ENCODE measurements around the gene COX5A. TPM values are rescaled to one million over a fixed set of nuclear protein-coding genes. Genes with fewer than 3 reads are reported as not detected.
"Not testable (repeated sequence)": the region's sequence is repeated elsewhere in the genome, so short reads cannot be mapped to it uniquely, and the experiment has no call there.

COX5A gene
- total RNA-seq, 4 donors from 2014 or later: 27.8 to 51.3 (median 32.1) TPM

- no peak for DNase-seq (ENCODE audit: low spot score in 2 of 2)
- 88 to 98% methylated on average over 3 to 6 of the region's 6 CpGs for WGBS, 2 donors
- Histone ChIP-seq H3K27me3 (no peaks in the 10 kb centered on the region), H3K4me3 (no peak overlapping the region), H3K36me3 (peaks cover 0 to 92% (median 3%) of the 10 kb centered on the region in 3 donors), H3K4me1 (peaks cover 0 to 7% (median 2%) of the 10 kb centered on the region in 4 donors), H3K27ac (no peak overlapping the region), H3K9me3 (no peaks in the 10 kb centered on the region)
- no peak for TF ChIP-seq CTCF (IDR thresholded peaks at IDR 0.05)
- TF ChIP-seq POLR2A (IDR thresholded peaks at IDR 0.05): no peak
- no peak for TF ChIP-seq EP300 (IDR thresholded peaks at IDR 0.05)
Observed at GRCh38 chr15:74895830-74896229, 42.0 kb downstream of the COX5A start.

DNA sequence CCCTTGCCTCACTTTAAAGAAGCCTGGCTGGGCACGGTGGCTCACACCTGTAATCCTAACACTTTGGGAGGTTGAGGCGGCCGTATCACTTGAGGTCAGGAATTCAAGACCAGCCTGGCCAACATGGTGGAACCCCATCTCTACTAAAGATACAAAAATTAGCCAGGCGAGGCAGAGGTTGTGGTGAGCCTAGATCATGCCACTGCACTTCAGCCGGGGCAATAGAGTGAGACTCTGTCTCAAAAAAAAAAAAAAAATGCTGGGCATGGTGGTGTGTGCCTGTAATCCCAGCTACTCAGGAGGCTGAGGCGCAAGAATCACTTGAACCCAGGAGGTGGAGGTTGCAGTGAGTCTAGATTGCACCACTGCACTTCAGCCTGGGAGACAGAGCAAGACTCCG lies 43.5 kb downstream of the COX5A start:
- H3K9me3 ChIP-seq; H3K27me3 ChIP-seq; H3K27ac ChIP-seq; DNase-seq (ENCODE audit: low spot score in 2 of 2); H3K4me3 ChIP-seq: not testable (repeated sequence)
- 93 to 96% methylated on average over 7 of the region's 7 CpGs for WGBS, 2 donors
- peaks cover 3 to 16% (median 7%) of the 10 kb centered on the region in 4 donors for H3K4me1 ChIP-seq
- peaks cover 0 to 77% (median 3%) of the 10 kb centered on the region in 3 donors for H3K36me3 ChIP-seq

DNA sequence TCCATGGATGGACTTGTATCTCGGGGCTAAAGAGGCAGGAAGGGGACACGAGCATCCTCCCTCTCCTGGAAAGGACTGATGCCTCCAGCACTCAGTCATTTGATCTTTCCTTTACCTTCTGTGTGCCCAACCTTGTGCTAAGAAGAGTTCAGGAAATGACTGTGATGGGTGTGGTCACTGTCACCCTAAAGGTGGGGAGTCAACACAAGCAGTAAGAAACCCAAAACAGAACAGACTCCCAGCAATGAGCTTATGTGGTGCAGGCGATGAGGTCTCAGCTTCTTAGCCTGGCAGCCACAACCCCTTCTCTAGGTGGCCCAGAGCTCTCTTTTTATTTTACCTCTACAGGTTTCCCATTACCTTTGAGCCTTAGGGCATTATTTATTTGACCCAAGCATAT lies 44.2 kb downstream of the COX5A start:
- no peak for DNase-seq (ENCODE audit: low spot score in 2 of 2)
- H3K4me3 ChIP-seq: no peak overlapping the region
- 75 to 91% methylated on average over 2 to 3 of the region's 3 CpGs for WGBS, 2 donors
- no peak overlapping the region for H3K27ac ChIP-seq
- H3K27me3 ChIP-seq: no peaks in the 10 kb centered on the region
- no peaks in the 10 kb centered on the region for H3K9me3 ChIP-seq
- peaks cover 5 to 24% (median 13%) of the 10 kb centered on the region in 4 donors for H3K4me1 ChIP-seq
- peaks cover 0 to 70% (median 3%) of the 10 kb centered on the region in 3 donors for H3K36me3 ChIP-seq
- TF ChIP-seq CTCF (IDR thresholded peaks at IDR 0.05): no peak
- TF ChIP-seq EP300 (IDR thresholded peaks at IDR 0.05): no peak
- no peak for TF ChIP-seq POLR2A (IDR thresholded peaks at IDR 0.05)

GRCh38 chr15:74892931-74893330 lies 44.9 kb downstream of the COX5A start:
- Histone ChIP-seq H3K27me3 (no peaks in the 10 kb centered on the region), H3K36me3 (peaks cover 0 to 63% (median 3%) of the 10 kb centered on the region in 3 donors)

DNA sequence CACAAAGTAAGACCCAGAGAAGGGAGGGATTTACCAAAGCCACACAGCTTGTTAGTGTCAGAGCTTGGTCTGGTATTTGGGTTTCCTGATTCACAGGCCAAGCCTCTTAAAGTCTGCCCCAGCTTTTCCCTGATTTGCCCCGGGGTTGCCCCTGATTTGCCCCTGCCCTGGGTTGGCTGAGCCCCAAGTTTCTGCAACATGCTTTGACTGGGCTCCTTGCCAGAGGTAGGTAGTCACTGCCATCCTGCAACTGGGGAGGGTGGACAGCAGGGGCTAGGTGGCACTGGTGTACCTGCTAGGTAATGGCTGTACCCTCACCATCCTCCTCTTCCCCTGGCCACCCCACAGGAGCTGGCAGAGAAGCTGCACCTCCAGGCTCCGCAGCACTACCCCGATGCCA lies 45.6 kb downstream of the COX5A start:
- 90 to 92% methylated on average over 3 of the region's 3 CpGs for WGBS, 2 donors

More at GRCh38 chr15:74892931-74893330, 44.9 kb downstream of the COX5A start:
- Histone ChIP-seq H3K9me3 (no peaks in the 10 kb centered on the region), H3K27ac (no peak overlapping the region), H3K4me1 (peaks cover 5 to 26% (median 13%) of the 10 kb centered on the region in 4 donors), H3K4me3 (no peak overlapping the region)
- 65 to 100% methylated on average over 2 of the region's 2 CpGs for WGBS, 2 donors
- DNase-seq (ENCODE audit: low spot score in 2 of 2): no peak
- TF ChIP-seq CTCF (IDR thresholded peaks at IDR 0.05): no peak
- no peak for TF ChIP-seq EP300 (IDR thresholded peaks at IDR 0.05)
- TF ChIP-seq POLR2A (IDR thresholded peaks at IDR 0.05): no peak

More for the DNA sequence above, 45.6 kb downstream of the COX5A start:
- Histone ChIP-seq H3K9me3 (no peaks in the 10 kb centered on the region), H3K4me1 (peaks cover 5 to 26% (median 13%) of the 10 kb centered on the region in 4 donors), H3K4me3 (no peak overlapping the region), H3K27me3 (no peaks in the 10 kb centered on the region), H3K36me3 (peaks cover 0 to 58% (median 3%) of the 10 kb centered on the region in 3 donors), H3K27ac (no peak overlapping the region)
- DNase-seq (ENCODE audit: low spot score in 2 of 2): no peak
- TF ChIP-seq CTCF (IDR thresholded peaks at IDR 0.05): no peak
- no peak for TF ChIP-seq POLR2A (IDR thresholded peaks at IDR 0.05)
- TF ChIP-seq EP300 (IDR thresholded peaks at IDR 0.05): no peak
